ENCODE measurements around the gene STMP1. TPM values are rescaled to one million over a fixed set of nuclear protein-coding genes. Genes with fewer than 3 reads are reported as not detected.
A peak's percentile ranks its signal among the peaks of the same experiment; 100 is the strongest.

Gene STMP1
- total RNA-seq, 1 donor from 2014 or later = 29.7 TPM

GRCh38 chr7:135669774-135670173 lies 7.5 kb downstream of the STMP1 start:
- H3K27me3 Mint-ChIP-seq (ENCODE audit: low read depth, unreplicated experiment) = no peaks in the 10 kb centered on the region
- Histone ChIP-seq H3K4me1 (ENCODE audit: insufficient read depth, low read length) (peaks cover 38% of the 10 kb centered on the region), H3K9me3 (ENCODE audit: insufficient read depth, low read depth, low read length) (no peaks in the 10 kb centered on the region), H2AFZ (ENCODE audit: low read depth, low read length) (no peak overlapping the region), H3K27ac (ENCODE audit: low read depth, low read length) (peak overlapping the region; percentile 53), H4K20me1 (ENCODE audit: insufficient read depth, low read length) (peaks cover 20% of the 10 kb centered on the region), H3K27me3 (ENCODE audit: insufficient read depth, low read length) (no peaks in the 10 kb centered on the region), H3K36me3 (ENCODE audit: insufficient read depth, low read length) (no peaks in the 10 kb centered on the region), H3K79me2 (ENCODE audit: insufficient read depth, low read length) (peaks cover 86% of the 10 kb centered on the region), H3K9ac (ENCODE audit: low read length) (peak overlapping the region; percentile 31), H3K4me3 (ENCODE audit: insufficient read depth, low read depth, low read length) (no peak overlapping the region), H3K4me2 (ENCODE audit: low read length) (peak overlapping the region; percentile 58)
- no peaks in the 10 kb centered on the region for H3K9me3 Mint-ChIP-seq (ENCODE audit: unreplicated experiment)
- DNase-seq (ENCODE audit: low read depth) (no peak), FAIRE-seq (no peak)
- TF ChIP-seq EZH2 (IDR thresholded peaks at IDR 0.05; ENCODE audit: insufficient read depth, low read length) (no peak), CTCF (IDR thresholded peaks at IDR 0.05; ENCODE audit: insufficient read depth, low read depth, low read length) (no peak)
- peaks cover 33% of the 10 kb centered on the region for H3K4me1 Mint-ChIP-seq (ENCODE audit: low read depth, unreplicated experiment)
- peaks cover 1% of the 10 kb centered on the region for H3K36me3 Mint-ChIP-seq (ENCODE audit: low read depth, unreplicated experiment)
- H3K4me3 Mint-ChIP-seq (ENCODE audit: unreplicated experiment) = no peak overlapping the region
- H3K27ac Mint-ChIP-seq (ENCODE audit: unreplicated experiment) = peak overlapping the region; percentile 90

- peaks cover 37% of the 10 kb centered on the region for H3K4me1 ChIP-seq (ENCODE audit: insufficient read depth, low read length)
- H3K27me3 ChIP-seq (ENCODE audit: insufficient read depth, low read length) = no peaks in the 10 kb centered on the region
- peak overlapping the region; percentile 58 for H3K4me2 ChIP-seq (ENCODE audit: low read length)
- peak; percentile 77 for DNase-seq (ENCODE audit: low read depth)
- no peak overlapping the region for H3K4me3 Mint-ChIP-seq (ENCODE audit: unreplicated experiment)
- H4K20me1 ChIP-seq (ENCODE audit: insufficient read depth, low read length) = peaks cover 20% of the 10 kb centered on the region
- H3K9me3 ChIP-seq (ENCODE audit: insufficient read depth, low read depth, low read length) = no peaks in the 10 kb centered on the region
- H2AFZ ChIP-seq (ENCODE audit: low read depth, low read length) = no peak overlapping the region
- peaks cover 33% of the 10 kb centered on the region for H3K4me1 Mint-ChIP-seq (ENCODE audit: low read depth, unreplicated experiment)
- peak overlapping the region; percentile 31 for H3K9ac ChIP-seq (ENCODE audit: low read length)
- peaks cover 86% of the 10 kb centered on the region for H3K79me2 ChIP-seq (ENCODE audit: insufficient read depth, low read length)
- H3K36me3 ChIP-seq (ENCODE audit: insufficient read depth, low read length) = no peaks in the 10 kb centered on the region
- H3K36me3 Mint-ChIP-seq (ENCODE audit: low read depth, unreplicated experiment) = peaks cover 1% of the 10 kb centered on the region
- peak overlapping the region; percentile 53 for H3K27ac ChIP-seq (ENCODE audit: low read depth, low read length)
- H3K27ac Mint-ChIP-seq (ENCODE audit: unreplicated experiment) = peak overlapping the region; percentile 90
- peak; percentile 81 for FAIRE-seq
- no peak for TF ChIP-seq CTCF (IDR thresholded peaks at IDR 0.05; ENCODE audit: insufficient read depth, low read depth, low read length)
- no peaks in the 10 kb centered on the region for H3K9me3 Mint-ChIP-seq (ENCODE audit: unreplicated experiment)
- H3K4me3 ChIP-seq (ENCODE audit: insufficient read depth, low read depth, low read length) = no peak overlapping the region
- H3K27me3 Mint-ChIP-seq (ENCODE audit: low read depth, unreplicated experiment) = no peaks in the 10 kb centered on the region
These were observed 7.9 kb downstream of the STMP1 start for GRCh38 chr7:135670179-135670578.

GRCh38 chr7:135672560-135673359 lies 10.4 kb downstream of the STMP1 start:
- Mint-ChIP-seq H3K4me3 (ENCODE audit: unreplicated experiment) (no peak overlapping the region), H3K27ac (ENCODE audit: unreplicated experiment) (no peak overlapping the region), H3K27me3 (ENCODE audit: low read depth, unreplicated experiment) (no peaks in the 10 kb centered on the region), H3K36me3 (ENCODE audit: low read depth, unreplicated experiment) (peaks cover 1% of the 10 kb centered on the region), H3K4me1 (ENCODE audit: low read depth, unreplicated experiment) (peaks cover 33% of the 10 kb centered on the region), H3K9me3 (ENCODE audit: unreplicated experiment) (no peaks in the 10 kb centered on the region)
- Histone ChIP-seq H4K20me1 (ENCODE audit: insufficient read depth, low read length) (peaks cover 17% of the 10 kb centered on the region), H2AFZ (ENCODE audit: low read depth, low read length) (no peak overlapping the region), H3K27me3 (ENCODE audit: insufficient read depth, low read length) (no peaks in the 10 kb centered on the region), H3K9me3 (ENCODE audit: insufficient read depth, low read depth, low read length) (no peaks in the 10 kb centered on the region), H3K9ac (ENCODE audit: low read length) (peak overlapping the region; percentile 57), H3K79me2 (ENCODE audit: insufficient read depth, low read length) (peaks cover 77% of the 10 kb centered on the region), H3K27ac (ENCODE audit: low read depth, low read length) (peak overlapping the region; percentile 75), H3K4me3 (ENCODE audit: insufficient read depth, low read depth, low read length) (no peak overlapping the region), H3K4me1 (ENCODE audit: insufficient read depth, low read length) (peaks cover 29% of the 10 kb centered on the region), H3K36me3 (ENCODE audit: insufficient read depth, low read length) (peaks cover 3% of the 10 kb centered on the region), H3K4me2 (ENCODE audit: low read length) (peak overlapping the region; percentile 68)
- FAIRE-seq (peak; percentile 60), DNase-seq (ENCODE audit: low read depth) (peak; percentile 62)
- TF ChIP-seq CTCF (IDR thresholded peaks at IDR 0.05; ENCODE audit: insufficient read depth, low read depth, low read length) (peak; percentile 97), EZH2 (IDR thresholded peaks at IDR 0.05; ENCODE audit: insufficient read depth, low read length) (no peak)

Data from astrocyte (in vitro differentiated cells and primary cell).